Glomerular visceral epithelial cell (primary cell): ENCODE results near the gene ACOT7.

Experiments used
- DNase-seq: peaks from one replicate; pipeline ENCODE4 v3.0.0-alpha.2; 2016; ENCODE audit errors: extremely low spot score

The ACOT7 gene

DNA sequence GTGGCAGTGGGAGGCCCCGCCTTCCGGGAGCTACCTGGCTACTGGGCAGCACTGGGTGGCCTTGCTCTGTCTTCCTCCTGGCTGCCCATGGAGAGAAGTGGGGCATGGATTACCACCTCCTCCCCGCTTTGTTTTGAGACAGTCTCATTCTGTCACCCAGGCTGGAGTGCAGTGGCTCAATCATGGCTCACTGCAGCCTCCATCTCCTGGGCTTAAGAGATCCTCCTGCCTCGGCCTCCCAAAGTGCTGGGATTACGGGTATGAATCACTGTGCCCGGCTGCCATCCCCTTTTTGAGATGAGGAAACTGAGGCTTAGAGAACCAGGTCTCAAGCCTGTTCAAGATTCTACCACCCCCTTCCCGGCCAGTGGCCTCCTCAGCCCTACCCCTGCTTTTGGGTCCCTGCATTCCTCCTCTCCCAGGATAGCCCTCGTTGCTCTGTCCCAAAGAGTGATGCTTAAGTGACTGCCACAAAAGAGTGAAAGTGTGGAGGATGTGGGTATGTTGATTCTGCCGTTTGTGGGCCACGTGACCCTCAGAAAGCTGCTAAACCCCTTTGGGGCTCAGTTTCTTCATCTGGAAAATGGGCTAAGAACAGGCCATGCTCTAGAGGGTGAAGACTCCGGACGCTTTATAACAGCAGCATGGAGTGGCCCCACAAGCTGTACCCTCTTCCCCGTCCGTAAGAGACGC lies 141.7 kb downstream of the ACOT7 start:
- DNase-seq: no peak

DNA sequence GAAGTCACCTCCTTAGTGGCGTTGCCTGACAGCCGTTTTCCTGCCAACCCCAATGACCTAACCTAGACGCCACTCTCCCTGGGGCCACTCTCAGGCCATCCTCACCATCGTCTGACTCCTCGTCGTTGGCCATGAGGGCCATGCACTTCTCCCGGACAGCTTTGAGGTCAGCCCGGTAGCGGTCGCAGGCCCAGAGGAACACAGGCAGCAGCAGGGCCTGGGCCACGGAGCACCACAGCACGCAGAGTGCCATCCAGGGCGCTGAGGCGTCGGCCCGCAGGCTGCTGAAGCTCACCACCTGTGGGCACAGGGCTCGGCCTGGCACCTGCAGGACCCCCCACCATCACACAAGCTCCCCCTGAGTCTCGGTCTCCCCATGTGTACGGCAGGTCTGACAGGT lies 142.3 kb downstream of the ACOT7 start:
- no peak for DNase-seq

DNA sequence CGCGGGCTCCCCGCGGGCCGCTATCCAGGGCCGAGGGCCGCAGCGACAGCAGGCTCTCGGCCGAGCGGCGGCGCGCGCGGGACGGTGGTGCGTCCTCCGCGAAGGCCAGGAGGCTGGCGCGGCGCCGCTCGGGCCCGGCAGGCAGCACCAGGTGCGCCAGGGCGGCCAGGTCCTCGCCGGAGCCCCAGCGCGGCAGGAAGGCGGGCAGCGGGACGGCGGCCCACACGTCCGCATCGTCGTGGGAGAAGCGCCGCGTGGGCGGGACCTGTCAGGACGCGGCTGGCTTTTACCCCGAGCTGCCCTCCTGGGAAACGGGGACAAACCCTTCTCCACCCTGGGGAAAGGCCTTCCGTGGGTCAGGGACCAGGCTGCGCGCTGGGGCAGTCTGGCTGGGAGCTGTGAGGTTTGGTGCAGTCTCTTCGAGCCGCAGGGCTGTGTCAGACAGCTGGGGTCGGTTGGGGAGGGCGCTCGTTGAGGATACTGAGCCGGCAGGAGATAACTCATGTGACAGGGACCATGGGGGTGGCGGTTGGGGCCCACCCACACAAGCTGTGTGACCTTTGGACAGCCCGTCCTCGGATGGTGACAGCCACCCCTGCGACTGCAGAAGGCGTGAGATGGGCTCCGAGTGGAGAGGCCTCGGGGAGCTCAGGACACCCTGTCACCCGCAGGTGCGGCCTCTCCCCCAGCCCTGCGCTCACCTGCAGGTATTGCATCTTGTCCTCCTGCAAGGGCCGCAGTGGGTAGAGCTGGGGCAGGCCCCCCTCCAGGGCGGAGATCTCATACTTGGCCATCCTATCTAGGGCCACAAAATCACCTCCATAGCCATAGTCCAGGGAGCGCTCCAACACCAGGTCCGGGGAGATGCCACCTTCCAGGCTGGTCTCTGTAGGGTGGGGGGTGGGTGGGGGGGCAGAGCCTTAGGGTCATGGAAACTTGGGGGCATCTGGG lies 143.6 kb downstream of the ACOT7 start:
- no peak for DNase-seq

DNA sequence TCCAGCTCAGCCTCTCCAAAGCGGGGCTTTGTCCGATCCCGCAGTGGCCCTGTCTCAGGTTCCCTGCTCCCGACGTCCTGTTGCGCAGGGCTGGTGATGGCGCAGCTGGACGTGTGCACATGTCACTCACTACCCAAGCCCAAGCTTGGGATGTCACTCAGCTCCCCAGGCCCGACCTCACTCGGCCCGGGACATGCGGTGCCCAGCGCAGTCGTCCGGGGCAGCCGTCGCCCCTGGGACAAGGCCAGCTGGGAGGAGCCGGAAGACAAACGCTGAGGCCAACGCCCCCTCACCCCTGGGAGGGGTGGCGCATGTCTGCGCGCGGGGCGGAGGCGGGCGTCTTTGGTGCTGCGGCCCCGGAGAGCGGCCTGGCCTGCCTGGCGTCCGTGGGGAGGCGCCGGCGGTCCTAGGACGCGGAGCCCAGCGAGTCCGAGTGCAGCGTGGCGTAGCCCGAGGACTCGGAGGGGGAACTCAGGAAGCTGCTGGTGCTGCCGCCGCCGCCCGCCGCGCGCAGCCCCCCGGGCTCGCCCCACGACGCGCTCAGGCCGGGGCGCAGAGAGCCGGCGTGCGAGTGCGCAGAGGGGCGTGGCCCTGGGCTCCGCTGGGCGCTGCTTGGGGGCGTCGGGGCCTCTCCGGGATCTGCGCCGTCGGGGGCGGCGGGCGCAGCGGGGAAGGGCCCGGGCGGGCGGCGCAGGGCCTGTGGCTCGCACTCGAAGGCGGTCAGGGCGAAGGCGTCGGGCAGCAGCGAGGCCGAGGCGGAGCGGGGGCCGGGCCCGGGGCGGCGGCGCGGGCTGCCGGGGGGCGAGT lies 144.4 kb downstream of the ACOT7 start:
- DNase-seq: no peak

DNA sequence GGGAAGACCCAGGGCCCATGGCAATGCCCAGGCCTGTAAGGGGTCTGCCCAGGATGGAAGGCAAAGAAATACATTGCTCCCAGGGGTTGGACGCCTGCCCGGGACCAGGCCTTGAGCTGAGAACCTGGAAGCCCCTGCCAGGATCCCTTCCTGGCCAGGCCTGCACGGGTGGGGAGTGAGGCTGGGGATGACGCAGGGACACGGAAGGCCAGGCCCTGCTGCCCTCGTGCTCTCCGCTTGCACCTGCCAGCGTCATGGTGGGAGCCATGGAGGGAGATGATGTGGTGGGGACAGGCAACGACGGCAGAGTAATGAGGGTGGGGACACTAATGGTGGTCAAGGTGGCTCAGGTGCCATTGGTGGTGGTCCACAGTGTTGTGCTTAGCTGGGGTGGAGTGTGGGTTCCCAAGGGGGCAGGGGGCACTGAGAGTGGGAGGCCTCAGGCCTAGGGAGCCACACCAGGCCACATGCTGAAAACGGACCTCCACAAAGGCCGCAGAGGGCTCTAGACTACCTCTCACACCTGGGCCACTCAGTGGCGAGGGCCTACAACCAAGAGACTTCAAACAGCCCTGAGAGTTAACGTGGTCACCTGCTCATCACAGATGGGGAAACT lies 145.3 kb downstream of the ACOT7 start:
- DNase-seq: no peak

DNA sequence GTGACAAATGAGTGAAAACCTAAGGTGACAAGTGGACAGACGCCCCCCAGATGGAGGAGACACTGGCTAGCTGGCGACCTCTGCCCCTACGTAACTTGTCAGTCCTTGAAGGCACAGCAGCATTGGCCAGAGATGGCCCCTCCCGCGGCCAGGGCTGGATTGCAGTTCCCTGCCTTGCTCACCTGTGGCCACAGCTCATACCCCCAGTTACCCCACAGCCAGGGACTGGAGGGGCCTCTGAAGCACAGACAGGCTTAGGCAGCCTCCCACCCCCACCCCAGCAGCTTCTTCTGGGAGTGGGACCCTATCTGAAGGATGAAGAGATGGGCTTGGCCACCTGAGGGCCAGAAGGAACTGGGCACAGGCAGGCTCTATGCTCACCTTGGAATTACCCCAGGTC lies 145.9 kb downstream of the ACOT7 start:
- DNase-seq: no peak

DNA sequence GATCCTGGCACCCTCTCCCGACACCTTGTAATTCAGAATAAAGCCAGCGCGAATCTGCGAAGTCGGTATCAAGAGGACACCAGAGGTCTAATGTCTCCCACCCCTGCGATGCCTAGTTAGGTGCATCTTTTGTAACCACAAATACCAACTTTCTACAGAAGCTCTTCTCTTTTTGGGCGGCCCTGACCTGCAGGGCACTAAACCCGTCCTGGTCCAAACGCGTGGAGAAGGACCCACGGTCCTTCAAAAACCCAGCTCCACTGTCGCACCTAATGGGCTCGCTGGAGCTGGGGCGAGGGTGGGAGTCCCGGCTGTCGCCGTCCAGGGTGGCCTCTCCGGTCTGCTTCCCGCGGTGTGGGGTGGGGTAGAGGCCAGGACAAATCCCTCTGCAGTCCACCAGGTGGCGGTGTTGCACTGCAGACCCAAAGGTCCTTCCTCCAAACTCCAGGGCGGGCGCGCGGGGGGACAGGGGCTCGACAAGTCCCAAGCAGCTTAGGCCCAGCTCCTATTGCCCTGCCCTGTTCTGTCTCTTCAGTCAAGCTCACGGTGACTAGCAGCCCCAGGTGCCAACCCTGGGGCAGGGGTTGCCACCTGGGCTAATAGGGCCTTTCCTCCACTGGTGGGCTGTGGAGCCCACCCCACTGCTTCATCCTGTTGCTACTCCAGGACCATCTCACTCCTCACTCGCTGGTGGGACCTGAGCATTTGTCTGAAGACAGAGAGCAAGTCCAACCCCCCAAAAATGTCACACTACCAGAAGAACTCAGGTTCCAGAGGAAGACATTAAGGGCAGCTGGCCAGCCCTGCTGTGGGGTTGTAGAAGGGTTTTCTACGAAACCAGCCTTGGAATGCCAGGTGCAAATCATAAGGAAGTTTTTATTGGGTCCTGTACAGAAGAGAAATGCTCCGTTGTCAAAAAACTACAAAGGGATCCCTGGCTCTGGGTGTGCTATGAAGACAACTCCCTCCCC lies 146.8 kb downstream of the ACOT7 start:
- peak; percentile 74 for DNase-seq

DNA sequence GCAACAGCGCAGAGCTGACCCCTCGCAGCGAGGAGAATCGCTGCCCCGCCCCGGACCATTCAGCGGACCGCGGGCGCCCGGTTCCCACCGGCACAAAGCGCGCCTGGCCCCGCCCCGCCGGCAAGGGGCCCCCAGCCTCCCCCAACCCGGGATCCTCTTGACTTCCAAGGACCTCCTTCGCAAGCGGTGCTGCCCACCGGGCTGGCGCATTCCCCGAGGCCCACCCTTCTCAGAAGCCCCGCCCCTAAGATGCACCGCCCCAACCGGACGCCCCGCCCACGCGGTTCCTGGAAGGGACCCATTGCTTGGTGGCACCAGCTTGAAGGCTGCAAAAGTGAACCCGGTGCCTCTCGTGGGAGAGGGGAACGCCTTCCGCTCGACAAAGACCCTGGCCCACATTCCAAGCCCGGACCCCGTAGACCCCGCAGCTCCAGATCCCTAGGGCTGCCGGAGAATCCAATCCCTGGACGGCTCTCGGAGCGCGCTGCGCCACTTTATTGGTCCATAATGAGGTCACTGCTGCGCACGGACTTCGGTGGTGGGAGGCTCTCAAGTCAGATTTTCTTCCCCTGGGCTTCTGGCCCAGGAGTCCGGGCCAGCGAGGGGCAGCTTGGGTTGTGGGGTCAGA lies 147.6 kb downstream of the ACOT7 start:
- DNase-seq: no peak

DNA sequence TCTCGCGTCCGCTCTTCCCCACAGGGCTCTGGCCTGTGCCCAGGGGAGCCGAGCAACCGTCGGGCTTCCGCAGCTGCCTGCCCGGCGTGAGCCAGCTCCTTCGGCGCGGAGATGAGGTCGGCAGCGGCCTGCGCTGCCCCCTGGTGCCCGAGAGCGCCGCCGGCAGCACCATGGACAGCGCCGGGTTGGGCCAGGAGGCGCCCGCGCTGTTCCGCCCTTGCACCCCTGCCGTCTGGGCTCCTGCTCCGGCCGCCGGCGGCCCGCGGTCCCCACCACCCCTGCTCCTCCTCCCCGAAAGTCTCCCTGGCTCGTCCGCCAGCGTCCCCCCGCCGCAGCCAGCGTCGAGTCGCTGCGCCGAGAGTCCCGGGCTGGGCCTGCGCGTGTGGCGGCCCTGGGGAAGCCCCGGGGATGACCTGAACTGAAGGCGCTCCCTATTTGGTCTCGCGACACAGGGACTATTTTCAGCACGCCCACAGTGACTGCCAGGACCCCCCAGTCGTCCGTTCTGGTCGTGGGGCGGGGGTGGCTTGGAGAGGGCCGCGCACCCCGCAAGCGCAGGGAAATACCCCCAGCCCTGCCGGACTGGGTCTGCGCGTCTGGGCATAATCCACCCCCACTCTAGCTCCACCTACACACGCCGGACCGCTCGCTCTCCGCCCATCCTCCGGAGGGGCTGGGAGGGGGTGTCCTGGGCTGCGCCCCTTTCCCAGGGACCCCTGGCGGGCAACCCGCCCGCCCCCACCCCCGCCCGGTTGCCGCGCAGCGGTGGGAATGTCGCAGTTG lies 148.3 kb downstream of the ACOT7 start:
- peak; percentile 82 for DNase-seq

DNA sequence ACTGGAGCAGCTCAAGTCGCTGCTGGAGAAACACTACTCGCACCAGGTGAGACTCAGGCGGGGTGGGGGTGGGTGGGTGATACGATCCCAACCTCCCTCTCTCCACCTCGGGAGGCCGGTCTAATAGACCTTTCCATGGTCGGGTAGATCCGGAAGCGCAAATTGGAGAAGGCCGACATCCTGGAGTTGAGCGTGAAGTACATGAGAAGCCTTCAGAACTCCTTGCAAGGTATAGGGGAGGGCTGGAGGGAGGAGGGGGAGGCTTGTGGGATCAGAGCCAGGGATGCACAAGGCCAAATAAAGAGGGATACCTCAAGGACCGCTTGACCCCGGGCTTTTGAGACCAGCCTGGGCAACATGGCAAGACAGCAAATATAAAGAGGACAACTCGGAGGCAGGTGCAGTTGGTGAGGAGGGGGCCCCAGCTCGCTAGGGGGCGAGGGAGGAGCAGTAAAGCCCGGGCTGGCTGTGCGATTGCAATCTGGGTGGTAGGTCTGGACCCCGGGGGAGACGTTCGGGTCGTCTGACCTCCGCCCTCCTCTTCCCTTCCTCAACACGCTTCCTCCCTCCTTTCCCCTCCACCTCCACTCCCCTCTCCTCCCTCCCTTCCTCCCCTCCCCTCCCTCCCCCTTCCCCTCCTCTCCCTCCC lies 149.0 kb downstream of the ACOT7 start:
- DNase-seq: no peak

DNA sequence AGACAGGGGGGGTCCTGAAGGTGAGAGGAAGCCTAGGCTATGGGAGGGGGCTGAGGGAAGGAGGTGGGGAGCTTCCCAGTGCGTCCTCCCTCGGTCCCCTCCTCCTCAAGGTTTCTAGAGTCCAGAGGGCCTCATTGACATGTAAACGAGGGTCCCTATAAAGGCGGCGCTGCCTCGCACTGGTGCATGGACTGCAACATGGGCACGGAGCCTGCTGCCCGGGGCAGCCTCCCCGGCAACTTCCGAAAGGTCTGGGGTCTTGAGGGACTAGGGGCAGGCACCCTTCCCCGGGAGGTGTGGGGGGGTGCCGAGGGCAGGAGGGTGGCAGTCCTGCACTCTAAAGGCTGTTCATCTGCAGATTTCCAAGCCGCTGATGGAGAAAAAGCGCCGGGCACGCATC lies 149.6 kb downstream of the ACOT7 start, which contains the start of gene HES3:
Gene HES3, plus strand, starts transcription at position 187 of the 400 bp plus-strand sequence. Its CDS starts 187 bp downstream, at position 374.
- no peak for DNase-seq

DNA sequence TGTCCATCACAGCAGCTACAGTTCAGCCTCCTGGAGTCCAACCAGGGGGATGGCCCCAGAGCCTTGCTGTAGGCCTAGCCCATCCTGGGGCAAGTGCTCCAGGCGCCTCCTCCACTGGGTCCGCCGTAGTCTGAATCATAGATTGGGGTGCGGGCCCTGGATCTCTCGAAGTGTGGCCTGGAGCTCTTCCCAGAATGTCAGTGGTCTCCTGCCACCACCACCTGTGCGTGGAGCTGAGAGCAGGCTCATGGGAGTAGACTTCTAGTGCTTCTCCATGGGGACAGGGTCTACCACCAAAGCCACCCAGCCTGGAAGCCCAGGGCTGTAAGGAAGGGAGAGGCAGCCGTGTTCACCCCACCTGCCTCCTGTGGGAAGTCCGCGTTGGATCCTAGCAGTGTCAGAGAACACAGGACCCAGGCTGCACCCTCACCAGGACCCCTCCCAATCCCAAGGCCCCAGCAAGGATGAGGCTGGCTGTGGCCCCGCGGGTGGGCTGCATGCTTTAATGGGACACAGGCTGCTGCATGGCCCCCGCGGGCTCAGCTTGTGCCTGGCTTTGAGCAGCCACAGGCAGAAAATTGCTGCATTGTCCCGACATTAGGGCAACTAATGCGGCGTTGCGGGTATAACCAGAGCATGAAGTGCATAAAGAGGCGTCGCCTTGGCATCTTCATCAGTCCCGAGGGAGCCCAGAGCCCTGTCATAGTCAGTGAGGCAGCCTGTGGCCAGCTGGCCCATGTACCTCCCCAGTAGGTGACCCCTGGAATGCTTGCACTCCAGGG lies 150.3 kb downstream of the ACOT7 start:
- DNase-seq: no peak

DNA sequence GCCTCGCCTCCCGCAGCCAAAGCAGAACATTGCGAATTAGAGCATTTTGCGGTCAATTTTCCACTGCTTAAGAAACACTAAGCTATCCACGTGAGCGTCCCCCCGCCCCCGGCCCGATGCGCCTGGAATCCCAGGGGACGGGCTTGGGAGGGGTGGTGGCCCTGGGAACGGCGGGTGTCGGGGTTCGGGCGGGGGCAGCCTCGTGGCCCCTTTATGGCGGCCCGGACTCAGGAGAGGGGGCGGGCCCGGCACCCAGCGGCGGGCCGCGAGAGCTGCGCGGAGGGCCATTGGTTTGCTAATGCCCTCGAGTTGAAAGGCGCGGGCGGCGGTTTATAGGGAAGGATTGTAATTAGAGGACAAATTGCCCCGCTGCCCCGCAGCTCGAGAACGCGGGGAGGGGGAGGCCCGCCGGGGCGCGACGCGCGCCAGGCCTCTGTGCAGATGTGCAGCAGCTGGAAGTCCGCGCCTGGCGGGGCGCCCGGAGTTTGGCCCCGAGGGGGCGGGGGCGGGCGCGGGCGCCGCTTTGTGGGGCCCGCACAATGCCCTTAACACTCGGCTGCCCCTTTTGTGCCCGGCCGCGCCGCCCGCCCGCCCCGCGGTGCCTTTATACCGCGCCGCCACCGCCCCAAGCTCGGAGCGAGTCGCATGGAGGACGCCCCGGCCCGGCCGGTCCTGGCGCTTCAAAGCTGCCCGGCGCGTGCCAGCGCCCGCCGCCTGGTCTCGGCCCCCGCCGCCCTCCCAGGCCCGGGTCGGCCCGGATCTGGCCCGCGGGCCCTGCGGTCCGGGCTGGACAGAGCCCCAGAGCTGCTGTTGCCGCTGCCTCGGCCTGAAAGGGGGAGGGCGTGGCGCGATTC lies 151.5 kb downstream of the ACOT7 start:
- DNase-seq: no peak

DNA sequence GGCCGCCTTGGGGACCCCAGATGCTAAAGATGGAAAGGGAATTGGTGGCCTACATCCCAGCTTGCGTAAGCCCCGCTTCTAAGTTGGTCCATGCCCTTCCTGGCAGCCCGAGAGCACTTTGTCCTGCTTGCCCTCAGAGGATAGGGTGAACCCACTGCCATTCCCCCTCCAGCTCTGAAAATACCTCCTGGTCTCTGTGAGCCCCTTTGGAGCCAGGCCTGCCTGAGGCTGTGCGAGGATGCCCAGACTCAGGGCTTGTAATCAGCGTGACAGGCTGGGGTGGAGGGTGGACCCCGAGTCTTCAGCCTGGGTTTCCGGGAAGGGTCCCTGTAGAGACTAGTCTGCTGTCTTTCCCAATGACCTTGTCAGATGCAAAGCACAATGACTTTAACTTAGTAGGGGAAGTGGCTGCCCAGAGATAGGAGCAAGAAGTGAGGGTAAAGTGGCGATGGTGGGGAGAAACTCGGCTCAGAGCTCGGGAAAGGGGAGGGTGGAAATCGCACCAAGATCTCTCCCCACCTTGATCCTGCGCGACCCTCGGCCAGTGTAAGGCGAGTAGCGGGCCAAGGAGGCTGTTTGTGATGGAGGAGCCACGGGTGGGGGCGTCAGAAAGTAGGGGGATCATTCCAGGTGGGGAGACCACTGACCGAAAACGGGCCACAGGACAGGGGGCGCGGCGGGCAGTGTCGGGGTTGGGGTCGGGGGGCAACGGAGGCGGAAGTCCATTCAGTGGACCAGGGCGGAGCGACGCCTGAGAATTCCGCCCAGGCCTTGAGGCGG lies 152.3 kb downstream of the ACOT7 start:
- no peak for DNase-seq

DNA sequence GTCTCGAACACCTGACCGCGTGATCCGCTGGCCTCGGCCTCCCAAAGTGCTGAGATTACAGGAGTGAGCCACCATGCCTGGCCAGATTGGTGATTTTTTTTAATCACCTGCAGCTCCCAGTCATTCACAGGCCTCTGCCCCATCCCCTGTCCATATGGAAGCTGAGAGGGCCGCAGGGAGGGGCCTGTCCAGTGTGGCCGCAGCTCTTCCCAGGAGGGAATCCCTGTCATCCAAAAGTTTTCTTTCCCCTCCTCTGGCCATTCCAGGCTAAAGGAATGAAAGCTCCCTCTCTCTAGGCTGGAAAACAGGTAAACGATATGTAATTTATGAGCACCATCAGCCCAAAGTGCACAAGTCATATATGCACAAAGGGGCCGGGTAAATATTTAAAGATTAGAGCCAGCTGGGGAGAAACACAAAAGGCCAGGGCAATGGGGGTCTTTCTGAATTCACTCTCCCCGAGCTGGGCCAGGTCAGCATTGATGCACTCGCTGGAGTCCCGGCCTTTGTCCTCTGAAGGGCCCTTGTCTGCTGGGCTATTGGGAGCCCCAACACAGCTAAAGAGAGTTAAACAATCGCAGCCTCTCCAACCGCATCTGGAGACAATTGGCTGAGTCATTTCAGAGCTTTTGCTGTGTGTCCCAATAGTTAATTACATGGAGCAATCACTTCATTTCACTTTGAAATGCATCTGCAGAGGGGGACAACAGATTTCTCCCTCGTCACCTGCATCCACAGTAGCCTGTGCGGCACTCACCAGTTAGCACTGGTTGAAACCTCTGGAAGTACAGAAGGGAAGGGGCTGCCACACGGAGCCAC lies 153.4 kb downstream of the ACOT7 start:
- DNase-seq: no peak
